GM08714 (cell line): ENCODE measurements around the gene RALGPS1.

ENCODE experiments used
- H3K4me3 ChIP-seq: fragments of 200-500 bp; sonication (Bioruptor generic); 2 replicates; pipeline ENCODE4 v1.5.1; 2014; ENCODE audit warnings: mild to moderate bottlenecking, low read length, inconsistent platforms
- ZNF274 ChIP-seq: IDR thresholded peaks from 2 replicates; pipeline ENCODE4 v1.6.1; 2012; ENCODE audit warnings: mild to moderate bottlenecking, low read depth, low read length

Gene RALGPS1

DNA sequence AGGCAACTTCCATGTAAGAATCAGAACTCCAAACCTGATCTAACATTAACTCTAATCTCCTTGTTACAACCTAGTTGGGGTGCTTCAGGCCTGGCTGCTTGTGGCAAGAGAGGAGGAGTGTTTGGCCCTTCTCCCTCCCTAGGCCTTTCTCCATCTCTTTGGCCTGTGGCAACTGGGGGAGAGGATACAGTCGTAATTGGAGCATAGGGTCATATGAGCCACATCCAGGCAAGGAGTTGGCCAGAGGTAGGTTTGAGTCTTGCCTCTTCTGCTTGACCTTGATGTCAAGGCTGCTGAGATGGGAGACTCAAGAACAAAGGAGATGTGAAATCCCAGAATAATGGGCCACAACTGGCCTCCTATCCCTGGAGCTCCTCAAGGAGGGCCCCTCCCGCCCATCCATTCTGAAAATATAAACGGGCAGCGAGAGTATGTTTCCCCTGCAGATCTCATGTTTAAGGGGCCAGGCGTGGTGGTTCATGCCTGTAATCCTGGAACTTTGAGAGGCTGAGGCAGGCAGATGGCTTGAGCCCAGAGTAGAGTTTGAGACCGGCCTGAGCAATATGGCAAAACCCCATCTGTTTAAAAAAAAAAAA lies 267.1 kb downstream of the RALGPS1 start:
- no peak overlapping the region for H3K4me3 ChIP-seq
- TF ChIP-seq ZNF274: no peak

- no peak overlapping the region for H3K4me3 ChIP-seq
- TF ChIP-seq ZNF274: no peak
Observed at GRCh38 chr9:127182901-127183746, 268.5 kb downstream of the RALGPS1 start.

DNA sequence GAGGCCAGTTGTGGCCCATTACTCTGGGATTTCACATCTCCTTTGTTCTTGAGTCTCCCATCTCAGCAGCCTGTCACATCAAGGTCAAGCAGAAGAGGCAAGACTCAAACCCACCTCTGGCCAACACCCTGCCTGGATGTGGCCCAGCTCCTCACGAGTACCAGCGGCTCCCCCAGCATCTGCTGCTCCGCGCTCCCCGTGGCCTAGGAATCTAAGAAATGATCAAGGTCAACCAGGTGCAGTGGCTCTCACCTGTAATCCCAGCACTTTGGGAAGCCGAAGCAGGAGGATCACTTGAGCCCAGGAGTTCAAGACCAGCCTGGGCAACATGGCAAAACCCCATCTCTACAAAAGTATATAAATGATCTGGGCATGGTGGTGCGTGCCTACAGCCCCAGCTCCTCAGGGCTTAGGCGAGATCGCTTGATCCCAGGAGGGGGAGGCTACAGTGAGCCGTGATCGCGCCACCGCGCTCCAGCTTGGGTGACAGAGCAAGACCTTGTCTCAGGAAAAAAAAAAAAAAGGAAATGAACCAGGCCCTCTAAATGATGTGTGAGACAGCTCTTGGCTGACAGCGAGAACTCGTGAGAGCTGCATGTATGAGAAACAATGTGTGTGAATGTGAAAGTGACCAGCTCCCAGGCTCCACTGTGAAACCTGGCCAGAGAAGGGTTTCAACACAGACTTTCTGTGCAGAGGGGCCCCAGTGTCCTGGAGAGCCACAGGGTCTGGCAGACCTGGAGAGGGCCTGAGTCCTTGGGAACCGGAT lies 269.4 kb downstream of the RALGPS1 start:
- no peak for TF ChIP-seq ZNF274
- H3K4me3 ChIP-seq: no peak overlapping the region

DNA sequence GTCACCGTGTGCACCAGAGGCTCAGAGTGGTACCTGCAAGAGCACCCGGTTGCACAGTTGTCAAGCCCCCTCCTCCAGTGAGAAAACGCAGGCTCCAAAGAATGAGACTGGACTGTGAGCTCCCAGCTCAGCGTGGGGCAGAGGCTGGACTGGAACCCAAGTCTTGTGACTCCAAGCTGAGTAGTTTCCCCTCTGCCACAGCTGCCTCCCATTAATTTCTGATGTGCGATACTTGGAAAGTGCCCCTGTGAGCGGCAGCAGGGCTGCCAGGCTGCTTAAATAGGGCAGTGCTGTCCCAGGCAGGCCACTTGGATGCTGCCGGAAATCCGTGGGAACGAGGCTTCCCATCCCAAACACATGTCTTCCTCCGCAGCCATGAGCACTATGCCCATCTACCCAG lies 270.1 kb downstream of the RALGPS1 start:
- TF ChIP-seq ZNF274: no peak

GRCh38 chr9:127185181-127185580 lies 270.6 kb downstream of the RALGPS1 start:
- TF ChIP-seq ZNF274: no peak
- no peak overlapping the region for H3K4me3 ChIP-seq

More for the DNA sequence above, 270.1 kb downstream of the RALGPS1 start:
- no peak overlapping the region for H3K4me3 ChIP-seq

- H3K4me3 ChIP-seq: no peak overlapping the region
- TF ChIP-seq ZNF274: no peak
Observed at GRCh38 chr9:127185931-127186781, 271.6 kb downstream of the RALGPS1 start.

DNA sequence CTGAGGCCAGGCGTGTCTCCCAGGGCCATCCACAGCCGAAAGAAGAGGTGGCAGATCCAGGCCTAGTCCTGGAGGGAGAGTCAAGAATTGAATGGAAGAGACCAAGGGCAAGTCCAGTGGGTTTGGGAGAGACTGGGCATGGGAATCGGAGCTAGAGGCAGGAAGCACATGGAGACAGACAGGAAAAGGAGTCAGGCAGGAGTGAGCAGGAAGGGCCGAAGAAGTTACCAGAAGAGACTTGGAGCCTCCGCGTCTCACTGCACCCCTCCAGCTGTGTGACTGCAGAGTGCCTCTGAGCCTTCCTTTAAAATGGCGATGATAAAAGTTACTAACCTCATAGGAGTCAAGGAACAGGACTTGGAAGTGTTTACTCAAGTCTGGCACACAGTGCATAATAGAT lies 272.2 kb downstream of the RALGPS1 start:
- no peak overlapping the region for H3K4me3 ChIP-seq
- no peak for TF ChIP-seq ZNF274

- TF ChIP-seq ZNF274: no peak
- no peak overlapping the region for H3K4me3 ChIP-seq
Observed at GRCh38 chr9:127187231-127187956, 272.8 kb downstream of the RALGPS1 start.

- H3K4me3 ChIP-seq: no peak overlapping the region
- TF ChIP-seq ZNF274: no peak
Observed at GRCh38 chr9:127188396-127188795, 273.8 kb downstream of the RALGPS1 start.

DNA sequence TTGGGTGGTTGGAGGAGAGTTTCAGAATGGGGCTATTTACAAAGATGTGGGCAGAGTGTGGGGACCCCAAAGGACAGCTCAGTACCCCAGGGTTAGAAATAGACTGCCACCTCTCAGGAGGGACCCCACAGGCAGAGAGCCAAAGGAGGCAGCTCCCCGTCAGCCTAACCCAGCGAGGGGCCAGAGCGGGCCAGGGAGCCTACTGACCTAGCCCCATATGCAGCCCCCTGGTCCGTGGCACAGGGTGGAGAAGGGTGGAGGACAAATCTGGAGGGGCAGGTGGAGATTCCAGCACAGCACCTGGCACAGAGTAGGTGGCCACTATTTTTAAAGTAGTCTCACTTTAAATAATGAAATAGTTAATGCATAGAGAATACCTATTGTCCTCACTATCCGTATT lies 275.0 kb downstream of the RALGPS1 start:
- TF ChIP-seq ZNF274: no peak
- H3K4me3 ChIP-seq: no peak overlapping the region

GRCh38 chr9:127192744-127193143 lies 278.2 kb downstream of the RALGPS1 start:
- no peak overlapping the region for H3K4me3 ChIP-seq
- no peak for TF ChIP-seq ZNF274

DNA sequence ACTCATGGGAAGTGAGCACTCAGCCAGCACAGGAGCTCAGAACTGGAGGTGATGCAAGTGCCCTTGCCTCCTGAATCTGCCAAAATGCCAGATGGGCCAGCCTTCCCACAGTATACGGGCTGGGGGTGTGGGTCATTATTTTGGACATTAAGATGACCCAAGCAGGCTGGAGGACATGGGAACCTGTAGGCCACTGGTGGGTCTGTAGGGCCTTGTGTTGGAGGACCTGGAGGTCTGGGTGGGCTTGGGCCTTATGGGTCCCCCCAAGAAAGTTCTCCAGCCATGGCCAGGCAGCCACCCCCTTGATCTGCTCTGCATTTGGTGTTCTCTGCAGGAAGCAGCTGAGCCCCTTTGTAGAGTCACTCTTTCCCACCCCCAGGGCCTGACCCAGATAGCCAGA lies 278.9 kb downstream of the RALGPS1 start:
- TF ChIP-seq ZNF274: no peak
- H3K4me3 ChIP-seq: no peak overlapping the region
